Cardiac muscle cell (in vitro differentiated cells and primary cell): ENCODE data around the gene STRA6. TPM values are rescaled to one million over a fixed set of nuclear protein-coding genes. Genes with fewer than 3 reads are reported as not detected.

Source experiments
- DNase-seq, 2 donors: peaks; one replicate each; pipeline versions ENCODE4 v3.0.0 to v3.0.0-alpha.2; 2010 to 2017; ENCODE audit warnings: low read depth in 1 of 2, low spot score in 1 of 2
- H3K27ac ChIP-seq: fragments of 200-600 bp; sonication (generic); 2 replicates; pipeline ENCODE4 v1.5.1; 2016
- H3K27me3 ChIP-seq: fragments of 200-600 bp; sonication (generic); 2 replicates; pipeline ENCODE4 v1.6.0; 2016; ENCODE audit warnings: control low read depth
- H3K36me3 ChIP-seq: fragments of 200-600 bp; sonication (generic); 2 replicates; pipeline ENCODE4 v1.5.1; 2016; ENCODE audit warnings: control low read depth
- H3K4me1 ChIP-seq: fragments of 200-600 bp; sonication (generic); 2 replicates; pipeline ENCODE4 v1.8.1; 2017; ENCODE audit warnings: low read depth, mild to moderate bottlenecking, mixed run types
- H3K4me3 ChIP-seq: fragments of 200-600 bp; sonication (generic); 2 replicates; pipeline ENCODE4 v1.5.1; 2016; ENCODE audit warnings: mild to moderate bottlenecking
- H3K9me3 ChIP-seq: fragments of 200-600 bp; sonication (generic); 2 replicates; pipeline ENCODE4 v1.5.1; 2017; ENCODE audit warnings: low read depth, mild to moderate bottlenecking, control low read depth
- CTCF ChIP-seq: IDR thresholded peaks from 2 replicates; pipeline ENCODE4 v1.5.1; 2012; ENCODE audit warnings: low read depth, mild to moderate bottlenecking, low read length
- polyA plus RNA-seq: library from polyadenylated mRNA; unstranded; fragments of >200 nt; fragmentation: Nextera tagmentation; extraction: Ambion mirVana; gene quantifications from 2 replicates; pipeline ENCODE4 v1.2.1, GENCODE V29; 2016
- total RNA-seq: library from RNA; depleted of rRNA; stranded (reverse); fragments of >200 nt; gene quantifications from 2 replicates; pipeline ENCODE4 v1.2.3, GENCODE V29; 2016

STRA6 gene
- total and polyA plus RNA-seq, 2 experiments from 2014 or later = 38.6 to 49.6 TPM

GRCh38 chr15:74137537-74137894, 65.1 kb downstream of the STRA6 start:
- no peak overlapping the region for H3K4me3 ChIP-seq
- no peak for TF ChIP-seq CTCF
- H3K27ac ChIP-seq = no peak overlapping the region
- no peak for DNase-seq
- H3K27me3 ChIP-seq = peaks cover 40% of the 10 kb centered on the region
- H3K4me1 ChIP-seq = peaks cover 6% of the 10 kb centered on the region
- no peaks in the 10 kb centered on the region for H3K9me3 ChIP-seq
- H3K36me3 ChIP-seq = no peaks in the 10 kb centered on the region

GRCh38 chr15:74136814-74137536, 65.6 kb downstream of the STRA6 start:
- peak overlapping the region; percentile 34 for H3K4me3 ChIP-seq
- H3K9me3 ChIP-seq = no peaks in the 10 kb centered on the region
- H3K36me3 ChIP-seq = no peaks in the 10 kb centered on the region
- DNase-seq = peak in 1 of 2 donors; percentile 59
- peaks cover 45% of the 10 kb centered on the region for H3K27me3 ChIP-seq
- peaks cover 6% of the 10 kb centered on the region for H3K4me1 ChIP-seq
- no peak overlapping the region for H3K27ac ChIP-seq
- no peak for TF ChIP-seq CTCF

GRCh38 chr15:74136540-74136813, 66.1 kb downstream of the STRA6 start:
- no peaks in the 10 kb centered on the region for H3K36me3 ChIP-seq
- no peak for DNase-seq
- H3K27me3 ChIP-seq = peaks cover 50% of the 10 kb centered on the region
- peaks cover 6% of the 10 kb centered on the region for H3K4me1 ChIP-seq
- H3K9me3 ChIP-seq = no peaks in the 10 kb centered on the region
- no peak overlapping the region for H3K27ac ChIP-seq
- no peak for TF ChIP-seq CTCF
- H3K4me3 ChIP-seq = peak overlapping the region; percentile 34

- Histone ChIP-seq H3K27me3 (peaks cover 64% of the 10 kb centered on the region), H3K36me3 (no peaks in the 10 kb centered on the region), H3K4me3 (peak overlapping the region; percentile 34), H3K9me3 (no peaks in the 10 kb centered on the region), H3K4me1 (peaks cover 6% of the 10 kb centered on the region), H3K27ac (no peak overlapping the region)
- no peak for DNase-seq
- no peak for TF ChIP-seq CTCF
These were observed 67.5 kb downstream of the STRA6 start for GRCh38 chr15:74135041-74135565.

GRCh38 chr15:74134387-74135027, 68.1 kb downstream of the STRA6 start:
- Histone ChIP-seq H3K27me3 (peaks cover 70% of the 10 kb centered on the region), H3K4me3 (no peak overlapping the region), H3K9me3 (no peaks in the 10 kb centered on the region), H3K36me3 (no peaks in the 10 kb centered on the region), H3K27ac (no peak overlapping the region), H3K4me1 (peaks cover 12% of the 10 kb centered on the region)
- DNase-seq = peak in 1 of 2 donors; percentile 78
- TF ChIP-seq CTCF = peak; percentile 36
